ENCODE measurements around the gene SFTPD. TPM values are rescaled to one million over a fixed set of nuclear protein-coding genes. Genes with fewer than 3 reads are reported as not detected.

The SFTPD gene
- total and polyA plus RNA-seq, 4 donors: 0.17 to 0.60 (median 0.47) TPM; not detected in 1

DNA sequence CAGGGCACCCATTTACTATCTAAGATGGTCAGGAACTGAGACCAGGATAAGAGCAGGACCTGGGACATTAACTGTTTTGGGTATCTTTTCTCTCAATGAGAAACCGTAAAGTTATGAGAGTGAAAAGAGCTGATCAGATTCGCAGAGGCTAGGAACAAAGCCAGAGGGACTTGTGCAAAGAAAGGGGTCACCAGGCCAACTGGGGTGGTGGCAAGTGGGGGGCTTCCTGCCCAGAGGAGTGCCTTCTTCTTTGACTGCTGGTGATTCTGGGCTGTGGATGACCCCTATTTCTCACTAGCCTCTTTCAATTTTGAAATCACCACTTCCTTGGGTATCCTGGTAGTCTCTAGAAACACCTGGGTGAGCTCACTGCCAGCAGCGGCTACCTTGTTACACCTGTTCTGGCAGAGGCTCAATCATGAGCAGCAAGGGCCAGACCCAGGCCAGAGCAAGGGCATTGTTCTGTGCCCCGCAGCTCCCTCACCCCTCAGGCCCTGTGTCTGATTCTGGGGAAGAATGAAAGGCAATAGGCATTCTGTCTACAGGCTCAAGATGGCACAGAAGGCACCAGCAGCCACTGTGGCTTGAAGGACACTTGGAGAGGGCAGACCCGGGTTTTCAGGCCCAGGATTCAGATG is 999 bp downstream of the SFTPD start:
- Histone ChIP-seq H3K36me3 (ENCODE audit: control insufficient read depth in 4 of 4, insufficient read depth in 3 of 4, low read depth in 1 of 4, low read length in 3 of 4) (no peaks in the 10 kb centered on the region), H3K9ac (ENCODE audit: low read depth in 1 of 2, low read length in 2 of 2) (no peak overlapping the region), H3K9me3 (ENCODE audit: control insufficient read depth in 4 of 4, low read length in 3 of 4) (peaks cover 0 to 6% (median 2%) of the 10 kb centered on the region in 4 donors), H3K4me1 (ENCODE audit: control insufficient read depth in 4 of 4, insufficient read depth in 4 of 4, low read length in 3 of 4) (no peaks in the 10 kb centered on the region), H3K27ac (ENCODE audit: low read depth in 1 of 2, low read length in 2 of 2) (no peak overlapping the region), H3K27me3 (ENCODE audit: control insufficient read depth in 4 of 4, insufficient read depth in 4 of 4, low read length in 3 of 4) (peaks cover 0 to 3% (median 0%) of the 10 kb centered on the region in 4 donors), H3K4me3 (ENCODE audit: low read depth in 1 of 3, low read length in 3 of 3) (no peak overlapping the region)
- no peak for DNase-seq (ENCODE audit: low spot score)
- TF ChIP-seq SP1 (IDR thresholded peaks at IDR 0.05) (no peak), HNF4G (IDR thresholded peaks at IDR 0.05) (no peak), FOXA1 (IDR thresholded peaks at IDR 0.05) (no peak)
- 74% methylated on average over 5 of the region's 5 CpGs for WGBS

DNA sequence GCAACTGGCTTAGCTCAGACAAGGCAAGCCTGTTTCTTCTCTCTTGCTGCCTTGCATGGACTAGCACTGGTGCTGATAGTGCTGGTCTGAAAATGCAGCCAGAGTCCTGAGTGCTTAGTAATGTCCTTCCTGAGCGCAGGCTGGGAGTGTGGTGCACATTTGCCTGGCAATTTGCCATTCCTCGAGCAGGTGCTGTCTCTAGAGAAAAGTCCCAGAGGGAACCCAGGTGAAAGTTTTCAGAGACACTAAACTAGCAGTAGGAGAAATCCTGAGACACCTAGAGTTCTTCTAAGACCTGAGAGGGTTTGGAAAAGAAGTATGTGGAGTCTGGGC is 1.9 kb downstream of the SFTPD start:
- peaks cover 0 to 3% (median 0%) of the 10 kb centered on the region in 4 donors for H3K27me3 ChIP-seq (ENCODE audit: control insufficient read depth in 4 of 4, insufficient read depth in 4 of 4, low read length in 3 of 4)
- H3K27ac ChIP-seq (ENCODE audit: low read depth in 1 of 2, low read length in 2 of 2): no peak overlapping the region
- H3K36me3 ChIP-seq (ENCODE audit: control insufficient read depth in 4 of 4, insufficient read depth in 3 of 4, low read depth in 1 of 4, low read length in 3 of 4): no peaks in the 10 kb centered on the region
- no peak overlapping the region for H3K4me3 ChIP-seq (ENCODE audit: low read depth in 1 of 3, low read length in 3 of 3)
- 58% methylated on average over 2 of the region's 2 CpGs for WGBS
- TF ChIP-seq TAF1 (conservative IDR thresholded peaks at IDR 0.05): no peak
- no peak for TF ChIP-seq JUND (IDR thresholded peaks at IDR 0.05)
- TF ChIP-seq SP1 (IDR thresholded peaks at IDR 0.05): no peak
- no peak for TF ChIP-seq FOXA2 (IDR thresholded peaks at IDR 0.05)
- TF ChIP-seq, protein P1, sequence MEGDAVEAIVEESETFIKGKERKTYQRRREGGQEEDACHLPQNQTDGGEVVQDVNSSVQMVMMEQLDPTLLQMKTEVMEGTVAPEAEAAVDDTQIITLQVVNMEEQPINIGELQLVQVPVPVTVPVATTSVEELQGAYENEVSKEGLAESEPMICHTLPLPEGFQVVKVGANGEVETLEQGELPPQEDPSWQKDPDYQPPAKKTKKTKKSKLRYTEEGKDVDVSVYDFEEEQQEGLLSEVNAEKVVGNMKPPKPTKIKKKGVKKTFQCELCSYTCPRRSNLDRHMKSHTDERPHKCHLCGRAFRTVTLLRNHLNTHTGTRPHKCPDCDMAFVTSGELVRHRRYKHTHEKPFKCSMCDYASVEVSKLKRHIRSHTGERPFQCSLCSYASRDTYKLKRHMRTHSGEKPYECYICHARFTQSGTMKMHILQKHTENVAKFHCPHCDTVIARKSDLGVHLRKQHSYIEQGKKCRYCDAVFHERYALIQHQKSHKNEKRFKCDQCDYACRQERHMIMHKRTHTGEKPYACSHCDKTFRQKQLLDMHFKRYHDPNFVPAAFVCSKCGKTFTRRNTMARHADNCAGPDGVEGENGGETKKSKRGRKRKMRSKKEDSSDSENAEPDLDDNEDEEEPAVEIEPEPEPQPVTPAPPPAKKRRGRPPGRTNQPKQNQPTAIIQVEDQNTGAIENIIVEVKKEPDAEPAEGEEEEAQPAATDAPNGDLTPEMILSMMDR (IDR thresholded peaks at IDR 0.05; ENCODE audit: low read depth, low read length, missing input control): no peak
- TF ChIP-seq YY1 (IDR thresholded peaks at IDR 0.05): no peak
- TF ChIP-seq RXRA (IDR thresholded peaks at IDR 0.05): no peak
- no peak for TF ChIP-seq HNF4A (conservative IDR thresholded peaks at IDR 0.05)
- no peak for TF ChIP-seq ZBTB33 (IDR thresholded peaks at IDR 0.05)
- no peak for TF ChIP-seq MAX (IDR thresholded peaks at IDR 0.05)
- TF ChIP-seq, protein P2, sequence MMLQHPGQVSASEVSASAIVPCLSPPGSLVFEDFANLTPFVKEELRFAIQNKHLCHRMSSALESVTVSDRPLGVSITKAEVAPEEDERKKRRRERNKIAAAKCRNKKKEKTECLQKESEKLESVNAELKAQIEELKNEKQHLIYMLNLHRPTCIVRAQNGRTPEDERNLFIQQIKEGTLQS (IDR thresholded peaks at IDR 0.05): no peak
- H3K9ac ChIP-seq (ENCODE audit: low read depth in 1 of 2, low read length in 2 of 2): no peak overlapping the region
- H3K4me1 ChIP-seq (ENCODE audit: control insufficient read depth in 4 of 4, insufficient read depth in 4 of 4, low read length in 3 of 4): no peaks in the 10 kb centered on the region
- DNase-seq (ENCODE audit: low spot score): no peak
- H3K9me3 ChIP-seq (ENCODE audit: control insufficient read depth in 4 of 4, low read length in 3 of 4): peaks cover 0 to 3% (median 0%) of the 10 kb centered on the region in 4 donors
